Keratinocyte (primary cell): ENCODE measurements around the gene CELA2B. TPM values are rescaled to one million over a fixed set of nuclear protein-coding genes. Genes with fewer than 3 reads are reported as not detected.

Experiments used
- DNase-seq: peaks from one replicate; pipeline ENCODE4 v3.0.0-alpha.2; 2011; ENCODE audit warnings: low read depth, missing footprints, low spot score
- FAIRE-seq: peaks from 2 replicates; lab custom pipeline; 2011; peaks lifted over from hg19 to GRCh38; lab: Jason Lieb, UNC
- H2AFZ ChIP-seq: 2 replicates; pipeline ENCODE4 v1.6.0; 2012; ENCODE audit warnings: low read length, control low read depth, inconsistent platforms; ENCODE audit not compliant: control insufficient read depth
- H3K27ac ChIP-seq: 2 replicates; pipeline ENCODE4 v1.5.1; 2011; ENCODE audit warnings: low read length; ENCODE audit not compliant: control insufficient read depth, insufficient read depth
- H3K27me3 ChIP-seq: 3 replicates; pipeline ENCODE4 v1.6.0; 2011; ENCODE audit warnings: low read length; ENCODE audit not compliant: control insufficient read depth, insufficient read depth; ENCODE audit errors: extremely low read depth
- H3K36me3 ChIP-seq, 2 experiments: 2 replicates in 1 of 2; 3 replicates in 1 of 2; pipeline ENCODE4 v1.5.1; 2011; ENCODE audit warnings: low read length in 2 of 2, mild to moderate bottlenecking in 1 of 2; ENCODE audit not compliant: control insufficient read depth in 2 of 2, insufficient read depth in 2 of 2; ENCODE audit errors: extremely low read depth in 1 of 2
- H3K4me1 ChIP-seq: 3 replicates; pipeline ENCODE4 v1.5.1; 2011; ENCODE audit warnings: low read length; ENCODE audit not compliant: control insufficient read depth, insufficient read depth; ENCODE audit errors: extremely low read depth
- H3K4me2 ChIP-seq: 3 replicates; pipeline ENCODE4 v1.6.0; 2011; ENCODE audit warnings: low read depth, low read length; ENCODE audit not compliant: control insufficient read depth, insufficient read depth; ENCODE audit errors: extremely low read depth
- H3K4me3 ChIP-seq, 3 experiments: fragments of 200-600 bp in 1 of 3; sonication (generic) in 1 of 3; 2 replicates in 2 of 3; 3 replicates in 1 of 3; pipeline ENCODE4 v1.5.1; 2011 to 2016; ENCODE audit warnings: low read length in 3 of 3, mild to moderate bottlenecking in 3 of 3, control low read depth in 2 of 3, inconsistent platforms in 1 of 3, low read depth in 1 of 3, mixed read lengths in 1 of 3, mixed run types in 1 of 3, moderate library complexity in 1 of 3; ENCODE audit not compliant: control insufficient read depth in 2 of 3, insufficient read depth in 2 of 3; ENCODE audit errors: extremely low read depth in 1 of 3
- H3K79me2 ChIP-seq: 2 replicates; pipeline ENCODE4 v1.6.0; 2012; ENCODE audit warnings: low read length; ENCODE audit not compliant: control insufficient read depth, insufficient read depth
- H3K9ac ChIP-seq: 3 replicates; pipeline ENCODE4 v1.6.0; 2011; ENCODE audit warnings: low read length; ENCODE audit not compliant: control insufficient read depth, insufficient read depth; ENCODE audit errors: extremely low read depth
- H3K9me1 ChIP-seq: 3 replicates; pipeline ENCODE4 v1.6.0; 2011; ENCODE audit warnings: low read length; ENCODE audit not compliant: control insufficient read depth, insufficient read depth; ENCODE audit errors: extremely low read depth
- H3K9me3 ChIP-seq: 2 replicates; pipeline ENCODE4 v1.5.1; 2012; ENCODE audit warnings: low read depth, low read length; ENCODE audit not compliant: control insufficient read depth
- H4K20me1 ChIP-seq: 3 replicates; pipeline ENCODE4 v1.6.0; 2011; ENCODE audit warnings: low read length; ENCODE audit not compliant: control insufficient read depth, insufficient read depth; ENCODE audit errors: extremely low read depth
- EZH2 ChIP-seq: IDR thresholded peaks from one replicate; pipeline ENCODE4 v1.6.1; 2012; ENCODE audit warnings: inconsistent platforms, mild to moderate bottlenecking, low read length, moderate library complexity
- dilution Hi-C: fragments of 300-500 bp; cut with MboI; formaldehyde crosslinking; loops from one replicate; pipeline ENCODE4 v1.7.0; 2020; ENCODE audit warnings: low sequenced_read_pairs; ENCODE audit not compliant: extremely low pct_ligation_motif_present
- polyA plus RNA-seq, 5 experiments: library from polyadenylated mRNA; depleted of rRNA in 3 of 5; stranded (reverse) in 3 of 5; stranded (forward) in 1 of 5; unstranded in 1 of 5; fragments of >200 nt; gene quantifications; 1 replicate in 1 of 5; 2 replicates in 3 of 5; 3 replicates in 1 of 5; pipeline versions ENCODE4 v1.2.1 to v1.2.3, GENCODE V29; 2011 to 2012; ENCODE audit warnings: missing spikeins in 2 of 5, low read depth in 1 of 5, low replicate concordance in 1 of 5
- TF ChIP-seq, protein P1 (sequence below), 3 experiments: IDR thresholded peaks in 1 of 3; conservative IDR thresholded peaks in 1 of 3; optimal IDR thresholded peaks in 1 of 3; 2 replicates in 2 of 3; 3 replicates in 1 of 3; pipeline versions ENCODE3 to v1.5.1; 2011; ENCODE audit warnings: low read length in 3 of 3, mild to moderate bottlenecking in 3 of 3, moderate library complexity in 2 of 3, control low read depth in 1 of 3, inconsistent platforms in 1 of 3; ENCODE audit not compliant: insufficient read depth in 2 of 3; ENCODE audit errors: extremely low read depth in 1 of 3

CELA2B gene
- polyA plus RNA-seq, 1 donor (not counting 4 experiments of a cell fraction or from before 2014, with no cell fraction given): not detected

DNA sequence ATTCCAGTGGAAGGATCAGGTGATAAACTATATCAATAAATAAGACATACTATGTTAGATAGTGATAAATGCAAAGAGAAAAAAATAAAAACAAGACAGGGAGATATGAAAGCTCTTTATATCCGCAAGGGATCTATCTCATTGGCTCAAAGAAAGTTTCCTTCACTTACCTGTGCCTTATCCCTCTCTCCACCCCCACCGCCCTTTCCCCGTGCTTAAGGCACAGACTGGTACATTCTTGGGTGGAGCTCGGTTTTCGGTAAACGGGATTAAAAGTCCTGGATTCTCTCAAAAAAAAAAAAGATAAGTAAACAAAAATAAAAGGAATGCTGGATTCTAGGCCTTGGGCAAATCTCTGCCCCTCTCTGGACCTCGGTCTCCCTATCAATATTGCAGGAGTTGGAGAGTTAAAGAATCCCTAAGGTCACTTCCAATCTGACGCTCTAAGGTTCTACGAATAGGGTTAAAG is 50.2 kb downstream of the CELA2B start:
- H3K27me3 ChIP-seq: no peaks in the 10 kb centered on the region
- TF ChIP-seq EZH2: no peak
- TF ChIP-seq, protein P1, sequence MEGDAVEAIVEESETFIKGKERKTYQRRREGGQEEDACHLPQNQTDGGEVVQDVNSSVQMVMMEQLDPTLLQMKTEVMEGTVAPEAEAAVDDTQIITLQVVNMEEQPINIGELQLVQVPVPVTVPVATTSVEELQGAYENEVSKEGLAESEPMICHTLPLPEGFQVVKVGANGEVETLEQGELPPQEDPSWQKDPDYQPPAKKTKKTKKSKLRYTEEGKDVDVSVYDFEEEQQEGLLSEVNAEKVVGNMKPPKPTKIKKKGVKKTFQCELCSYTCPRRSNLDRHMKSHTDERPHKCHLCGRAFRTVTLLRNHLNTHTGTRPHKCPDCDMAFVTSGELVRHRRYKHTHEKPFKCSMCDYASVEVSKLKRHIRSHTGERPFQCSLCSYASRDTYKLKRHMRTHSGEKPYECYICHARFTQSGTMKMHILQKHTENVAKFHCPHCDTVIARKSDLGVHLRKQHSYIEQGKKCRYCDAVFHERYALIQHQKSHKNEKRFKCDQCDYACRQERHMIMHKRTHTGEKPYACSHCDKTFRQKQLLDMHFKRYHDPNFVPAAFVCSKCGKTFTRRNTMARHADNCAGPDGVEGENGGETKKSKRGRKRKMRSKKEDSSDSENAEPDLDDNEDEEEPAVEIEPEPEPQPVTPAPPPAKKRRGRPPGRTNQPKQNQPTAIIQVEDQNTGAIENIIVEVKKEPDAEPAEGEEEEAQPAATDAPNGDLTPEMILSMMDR (optimal IDR thresholded peaks at IDR 0.05 in 1 of 3, IDR thresholded peaks at IDR 0.05 in 1 of 3, conservative IDR thresholded peaks at IDR 0.05 in 1 of 3; ENCODE audit: extremely low read depth in 1 of 3, insufficient read depth in 2 of 3, low read length in 3 of 3): no peak
- peak overlapping the region; percentile 79 for H3K27ac ChIP-seq
- peak; percentile 7 for DNase-seq
- H3K9me1 ChIP-seq: no peaks in the 10 kb centered on the region
- peak overlapping the region; percentile 95 for H3K4me2 ChIP-seq
- dilution Hi-C loops: no loop called here
- H3K79me2 ChIP-seq: peaks cover 16% of the 10 kb centered on the region
- FAIRE-seq: no peak
- peak overlapping the region; percentile 89 for H2AFZ ChIP-seq
- peak overlapping the region; percentile 47 to 83 (median 72) for H3K4me3 ChIP-seq
- peaks cover 0 to 1% of the 10 kb centered on the region in 2 experiments for H3K36me3 ChIP-seq
- H3K4me1 ChIP-seq: peaks cover 21% of the 10 kb centered on the region
- H3K9ac ChIP-seq: peak overlapping the region; percentile 82
- no peaks in the 10 kb centered on the region for H3K9me3 ChIP-seq
- no peaks in the 10 kb centered on the region for H4K20me1 ChIP-seq

DNA sequence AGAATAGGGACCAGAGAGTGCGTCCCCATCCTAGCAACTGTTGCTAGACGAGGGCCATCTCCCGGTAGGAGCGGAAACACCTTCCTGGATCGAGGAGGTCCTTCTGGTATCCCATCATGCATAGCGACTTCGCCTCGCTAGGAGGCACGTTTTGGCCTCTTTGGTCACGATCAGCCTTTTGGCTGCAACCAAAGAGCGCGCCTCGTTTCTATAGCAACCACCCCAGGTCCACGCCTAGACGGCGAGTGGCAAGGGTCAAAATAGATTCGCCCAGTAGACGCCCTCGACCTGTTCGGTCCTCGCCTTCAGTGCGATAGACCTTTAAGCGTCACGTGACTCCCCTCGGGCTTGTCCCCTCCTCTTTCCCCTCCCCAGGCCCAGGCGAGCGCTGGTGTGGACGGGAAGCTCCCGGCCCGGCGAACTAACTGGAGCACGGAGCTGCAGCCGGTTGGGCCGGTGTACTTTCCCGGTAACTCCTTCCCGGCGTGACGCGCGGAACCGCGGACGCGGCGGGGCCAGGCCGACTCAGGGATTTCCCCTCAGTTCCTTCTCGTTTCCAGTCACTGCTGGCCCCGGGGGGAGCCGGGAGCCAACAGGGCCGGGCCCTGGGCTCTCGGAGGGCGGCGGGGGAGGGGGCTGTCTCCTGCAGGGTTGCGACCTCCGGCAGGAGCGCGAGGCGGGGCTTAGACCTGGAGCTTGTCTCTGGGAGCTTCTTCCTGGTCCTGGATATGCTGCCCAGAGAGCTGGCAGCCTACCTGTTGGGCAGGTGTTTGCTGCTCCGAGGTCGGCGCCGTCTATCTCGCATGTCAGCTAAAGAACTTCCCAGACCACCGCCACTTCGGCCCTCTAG is 50.8 kb downstream of the CELA2B start, which contains the start of gene DNAJC16:
DNAJC16 (plus strand) TSS at position 359 of the 850 bp plus-strand sequence. CDS start 2,258 bp downstream, outside the sequence.
- dilution Hi-C loops: no loop called here
- no peaks in the 10 kb centered on the region for H4K20me1 ChIP-seq
- peak within 1 kb of the TSS; percentile 95 for H3K4me2 ChIP-seq
- TF ChIP-seq, protein P1 (optimal IDR thresholded peaks at IDR 0.05 in 1 of 3, IDR thresholded peaks at IDR 0.05 in 1 of 3, conservative IDR thresholded peaks at IDR 0.05 in 1 of 3; ENCODE audit: extremely low read depth in 1 of 3, insufficient read depth in 2 of 3, low read length in 3 of 3): peak; percentile 11 to 65 (median 24)
- no peak for TF ChIP-seq EZH2
- H3K4me1 ChIP-seq: peaks cover 21% of the 10 kb centered on the region
- peak within 1 kb of the TSS; percentile 89 for H2AFZ ChIP-seq
- FAIRE-seq (peak; percentile 99), DNase-seq (peak; percentile 100)
- peak within 1 kb of the TSS; percentile 70 to 83 (median 77) for H3K4me3 ChIP-seq
- no peaks in the 10 kb centered on the region for H3K27me3 ChIP-seq
- peaks cover 16% of the 10 kb centered on the region for H3K79me2 ChIP-seq
- no peaks in the 10 kb centered on the region for H3K9me3 ChIP-seq
- no peaks in the 10 kb centered on the region for H3K9me1 ChIP-seq
- peak within 1 kb of the TSS; percentile 82 for H3K9ac ChIP-seq
- H3K27ac ChIP-seq: peak within 1 kb of the TSS; percentile 79
- peaks cover 0 to 1% of the 10 kb centered on the region in 2 experiments for H3K36me3 ChIP-seq
